IMR-90 (cell line): ENCODE data around the gene BIRC5. TPM values are rescaled to one million over a fixed set of nuclear protein-coding genes. Genes with fewer than 3 reads are reported as not detected.
A peak's percentile ranks its signal among the peaks of the same experiment; 100 is the strongest.

Source experiments
- ATAC-seq: fragments of 200-7000 bp; cut with Tn5 transposase; 2 replicates; pipeline ENCODE4 v1.9.1; 2020; ENCODE audit warnings: low read depth, mild to moderate bottlenecking, moderate library complexity
- BruUV-seq: library from RNA; stranded (reverse); fragments of 400-500 nt; replicated peaks from 2 replicates; lab custom pipeline; 2021; lab: Mats Ljungman, UMichigan
- CTCF ChIA-PET: fragments of 300-600 bp; formaldehyde crosslinking; extraction: SDS; loops from one replicate; lab custom pipeline; 2021; ENCODE audit warnings: antibody characterized with exemption; lab: Yijun Ruan, JAX
- POLR2A ChIA-PET: fragments of 300-600 bp; sonication (Branson Sonifier 250); formaldehyde crosslinking; loops from one replicate; lab custom pipeline; 2022; ENCODE audit warnings: antibody characterized with exemption; ENCODE audit not compliant: unreplicated experiment; lab: Charles Lee
- DNase-seq: peaks from one replicate; pipeline ENCODE4 v3.0.0; 2013
- H2AFZ ChIP-seq: replicated peaks from 2 replicates; pipeline ENCODE3; 2013; ENCODE audit warnings: low read length, mild to moderate bottlenecking; ENCODE audit not compliant: poor library complexity
- H2AK5ac ChIP-seq: 2 replicates; pipeline ENCODE4 v1.6.1; 2013; ENCODE audit warnings: low read depth, low read length, inconsistent platforms
- H2AK9ac ChIP-seq: replicated peaks from 2 replicates; pipeline ENCODE3; 2013; ENCODE audit warnings: mild to moderate bottlenecking, low read depth, low read length, moderate library complexity; ENCODE audit not compliant: poor library complexity
- H2BK120ac ChIP-seq: 2 replicates; pipeline ENCODE4 v1.6.1; 2013; ENCODE audit warnings: low read depth, low read length, inconsistent platforms
- H2BK15ac ChIP-seq: 3 replicates; pipeline ENCODE4 v1.6.1; 2013; ENCODE audit warnings: low read depth, low read length, inconsistent platforms
- H2BK20ac ChIP-seq: 2 replicates; pipeline ENCODE4 v1.6.1; 2013; ENCODE audit warnings: low read depth, mild to moderate bottlenecking, inconsistent platforms, low read length, moderate library complexity
- H2BK5ac ChIP-seq: 2 replicates; pipeline ENCODE4 v1.6.1; 2013; ENCODE audit warnings: mild to moderate bottlenecking, low read depth, low read length, inconsistent platforms; ENCODE audit not compliant: poor library complexity, severe bottlenecking
- H3K14ac ChIP-seq: replicated peaks from 2 replicates; pipeline ENCODE4 v1.6.1; 2013; ENCODE audit warnings: low read depth, low read length, inconsistent platforms
- H3K18ac ChIP-seq: 2 replicates; pipeline ENCODE4 v1.6.1; 2013; ENCODE audit warnings: low read depth, low read length, control low read depth
- H3K23ac ChIP-seq: 2 replicates; pipeline ENCODE4 v1.6.1; 2013; ENCODE audit warnings: low read depth, low read length, inconsistent platforms
- H3K27ac ChIP-seq: 2 replicates; pipeline ENCODE4 v1.5.1; 2013; ENCODE audit warnings: mild to moderate bottlenecking, control low read depth, low read length; ENCODE audit not compliant: insufficient read depth
- H3K27me3 ChIP-seq: 2 replicates; pipeline ENCODE4 v1.6.1; 2013; ENCODE audit warnings: low read length; ENCODE audit not compliant: control insufficient read depth, insufficient read depth
- H3K36me3 ChIP-seq: 2 replicates; pipeline ENCODE4 v1.6.1; 2013; ENCODE audit warnings: low read length, mixed read lengths; ENCODE audit not compliant: control insufficient read depth, insufficient read depth
- H3K4ac ChIP-seq: 2 replicates; pipeline ENCODE4 v1.6.1; 2013; ENCODE audit warnings: low read depth, low read length, inconsistent platforms
- H3K4me1 ChIP-seq: 2 replicates; pipeline ENCODE4 v1.6.1; 2013; ENCODE audit warnings: low read length, mixed read lengths; ENCODE audit not compliant: control insufficient read depth, insufficient read depth
- H3K4me2 ChIP-seq: 2 replicates; pipeline ENCODE4 v1.6.1; 2013; ENCODE audit warnings: low read depth, mild to moderate bottlenecking, control low read depth, low read length, moderate library complexity
- H3K4me3 ChIP-seq: 2 replicates; pipeline ENCODE4 v1.5.1; 2013; ENCODE audit warnings: low read depth, mild to moderate bottlenecking, control low read depth, low read length, moderate library complexity; ENCODE audit not compliant: insufficient read depth
- H3K56ac ChIP-seq: 2 replicates; pipeline ENCODE4 v1.6.1; 2013; ENCODE audit warnings: low read length, inconsistent platforms; ENCODE audit not compliant: insufficient read depth; ENCODE audit errors: extremely low read depth
- H3K79me1 ChIP-seq, 2 experiments: 2 replicates each; pipeline ENCODE4 v1.6.1; 2013; ENCODE audit warnings: low read length in 2 of 2, inconsistent platforms in 1 of 2, low read depth in 1 of 2
- H3K9ac ChIP-seq: 2 replicates; pipeline ENCODE4 v1.6.1; 2013; ENCODE audit warnings: low read depth, low read length, control low read depth
- H3K9me1 ChIP-seq: 2 replicates; pipeline ENCODE4 v1.6.1; 2013; ENCODE audit warnings: low read length, inconsistent platforms; ENCODE audit not compliant: insufficient read depth
- H3K9me3 ChIP-seq: 2 replicates; pipeline ENCODE4 v1.6.1; 2013; ENCODE audit warnings: low read length; ENCODE audit not compliant: control insufficient read depth, insufficient read depth
- H4K20me1 ChIP-seq: 2 replicates; pipeline ENCODE4 v1.6.1; 2013; ENCODE audit warnings: low read length, inconsistent platforms; ENCODE audit not compliant: insufficient read depth
- H4K5ac ChIP-seq: 2 replicates; pipeline ENCODE4 v1.6.1; 2013; ENCODE audit warnings: mild to moderate bottlenecking, low read depth, low read length, control low read depth
- H4K8ac ChIP-seq, 2 experiments: 2 replicates each; pipeline ENCODE4 v1.6.1; 2013; ENCODE audit warnings: low read depth in 2 of 2, low read length in 2 of 2, control low read depth in 1 of 2, inconsistent platforms in 1 of 2
- H4K91ac ChIP-seq: 2 replicates; pipeline ENCODE4 v1.6.1; 2013; ENCODE audit warnings: low read depth, low read length, inconsistent platforms; ENCODE audit not compliant: insufficient read depth
- MAZ ChIP-seq: IDR thresholded peaks from 2 replicates; pipeline ENCODE4 v1.6.1; 2012; ENCODE audit warnings: low read depth, mild to moderate bottlenecking, low read length, improper control_type of control experiment, moderate library complexity, borderline replicate concordance
- RCOR1 ChIP-seq: IDR thresholded peaks from 2 replicates; pipeline ENCODE4 v1.6.1; 2012; ENCODE audit warnings: mild to moderate bottlenecking, low read length, improper control_type of control experiment; ENCODE audit not compliant: insufficient replicate concordance
- WGBS, 2 experiments: methylation state at CpG; one replicate each; pipeline versions ENCODE4 v1.1.5 to v1.1.7; 2013; ENCODE audit warnings: missing lambda C conversion rate in 2 of 2; ENCODE audit not compliant: insufficient read length in 1 of 2; ENCODE audit errors: extremely low coverage in 2 of 2; 5-methylcytosine and 5-hydroxymethylcytosine counted together
- dilution Hi-C: fragments of 300-500 bp; cut with HindIII; formaldehyde crosslinking; loops from one replicate; pipeline ENCODE4 v1.14.3; 2018; ENCODE audit warnings: low sequenced_read_pairs; ENCODE audit not compliant: unreplicated experiment
- in situ Hi-C: fragments of 300-500 bp; cut with MboI; formaldehyde crosslinking; loops from 3 replicates; pipeline ENCODE4 v1.14.3; 2019; ENCODE audit warnings: low sequenced_read_pairs, inconsistent platforms, mixed read lengths
- intact Hi-C: fragments of 100-400 bp; cut with micrococcal nuclease; formaldehyde crosslinking; loops from 2 replicates; pipeline ENCODE4 v1.10.0; 2022
- polyA plus RNA-seq, 3 experiments: library from polyadenylated mRNA; depleted of rRNA; stranded (reverse); fragments of >200 nt; gene quantifications; 2 replicates each; pipeline ENCODE4 v1.2.3, GENCODE V29; 2012; ENCODE audit warnings: low replicate concordance in 1 of 3
- total RNA-seq: library from RNA; depleted of rRNA; stranded (reverse); fragments of >200 nt; gene quantifications from 2 replicates; pipeline ENCODE4 v1.2.3, GENCODE V29; 2012

The BIRC5 gene
- total and polyA plus RNA-seq, 2 of the 4 experiments (the other 2 are of a cell fraction): 16.6 to 52.7 TPM

DNA sequence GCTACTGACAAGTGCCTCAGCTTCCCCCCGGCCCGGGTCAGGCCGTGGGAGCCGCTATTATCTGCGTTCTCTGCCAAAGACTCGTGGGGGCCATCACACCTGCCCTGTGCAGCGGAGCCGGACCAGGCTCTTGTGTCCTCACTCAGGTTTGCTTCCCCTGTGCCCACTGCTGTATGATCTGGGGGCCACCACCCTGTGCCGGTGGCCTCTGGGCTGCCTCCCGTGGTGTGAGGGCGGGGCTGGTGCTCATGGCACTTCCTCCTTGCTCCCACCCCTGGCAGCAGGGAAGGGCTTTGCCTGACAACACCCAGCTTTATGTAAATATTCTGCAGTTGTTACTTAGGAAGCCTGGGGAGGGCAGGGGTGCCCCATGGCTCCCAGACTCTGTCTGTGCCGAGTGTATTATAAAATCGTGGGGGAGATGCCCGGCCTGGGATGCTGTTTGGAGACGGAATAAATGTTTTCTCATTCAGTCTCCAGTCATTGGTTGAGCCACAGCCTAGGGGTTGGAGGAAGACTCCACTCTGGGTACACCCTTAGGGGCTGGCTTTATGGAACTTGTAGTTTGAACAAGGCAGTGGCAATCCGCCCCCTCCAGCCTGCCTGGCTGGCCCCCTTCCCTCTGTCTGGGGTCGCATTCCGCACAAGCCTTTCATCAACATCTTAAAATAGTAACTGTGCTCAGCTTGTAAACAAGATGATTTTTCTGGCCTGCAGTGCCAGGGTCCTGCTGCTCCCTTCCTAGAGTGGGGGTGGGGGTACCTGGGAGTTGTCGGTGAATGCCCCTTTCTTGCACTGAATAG is 41.6 kb upstream of the BIRC5 start:
- no peak overlapping the region for H3K14ac ChIP-seq
- H2AK9ac ChIP-seq: peak overlapping the region; percentile 72
- peaks cover 13% of the 10 kb centered on the region for H3K4me1 ChIP-seq
- H3K56ac ChIP-seq: no peak overlapping the region
- no peak for TF ChIP-seq RCOR1
- peak; percentile 49; the same call in 1 of the 2 replicates for TF ChIP-seq MAZ
- H3K27ac ChIP-seq: no peak overlapping the region
- no peak overlapping the region for H3K18ac ChIP-seq
- peaks cover 0 to 33% of the 10 kb centered on the region in 2 experiments; a peak in 2 of 4 replicates for H3K79me1 ChIP-seq
- peak overlapping the region; percentile 23; the same call in 1 of the 2 replicates for H2BK120ac ChIP-seq
- peak overlapping the region; percentile 12; the same call in 1 of the 2 replicates for H3K4me2 ChIP-seq
- BruUV-seq: no TSS peak
- DNase-seq: peak; percentile 49
- H4K8ac ChIP-seq: peak overlapping the region in 1 of 2 experiments; percentile 4; a peak in 1 of 4 replicates
- ATAC-seq: peak; percentile 44
- H3K4me3 ChIP-seq: no peak overlapping the region
- H3K4ac ChIP-seq: peak overlapping the region; percentile 30; the same call in 1 of the 2 replicates
- H3K23ac ChIP-seq: no peak overlapping the region
- POLR2A ChIA-PET: no interaction called here
- intact Hi-C loops: no loop called here
- no peaks in the 10 kb centered on the region for H3K27me3 ChIP-seq
- in situ Hi-C loops: no loop called here
- 0 out of 2 replicates have a peak overlapping the region, but pooled peaks have one; percentile 23 for H4K91ac ChIP-seq
- 0 out of 2 replicates have a peak overlapping the region, but pooled peaks have one; percentile 36 for H2BK20ac ChIP-seq
- H4K5ac ChIP-seq: no peak overlapping the region
- 56% methylated on average over 4 of the region's 19 CpGs; no CpG with 5 or more reads in 1 of the 2 experiments for WGBS, 2 experiments
- H3K9ac ChIP-seq: no peak overlapping the region
- peaks cover 6% of the 10 kb centered on the region; the same call in 1 of the 2 replicates for H4K20me1 ChIP-seq
- H2BK15ac ChIP-seq: no peak overlapping the region; the same call in 2 of the 3 replicates
- H3K9me3 ChIP-seq: no peaks in the 10 kb centered on the region
- peaks cover 8% of the 10 kb centered on the region; the same call in 1 of the 2 replicates for H3K9me1 ChIP-seq
- H2AK5ac ChIP-seq: peak overlapping the region; percentile 7; the same call in 1 of the 2 replicates
- no peaks in the 10 kb centered on the region for H3K36me3 ChIP-seq
- H2AFZ ChIP-seq: peak overlapping the region; percentile 18
- dilution Hi-C loops: no loop called here
- CTCF ChIA-PET: no interaction called here
- H2BK5ac ChIP-seq: peak overlapping the region; percentile 0
